ENCODE results near the gene CYLD.

CYLD gene

DNA sequence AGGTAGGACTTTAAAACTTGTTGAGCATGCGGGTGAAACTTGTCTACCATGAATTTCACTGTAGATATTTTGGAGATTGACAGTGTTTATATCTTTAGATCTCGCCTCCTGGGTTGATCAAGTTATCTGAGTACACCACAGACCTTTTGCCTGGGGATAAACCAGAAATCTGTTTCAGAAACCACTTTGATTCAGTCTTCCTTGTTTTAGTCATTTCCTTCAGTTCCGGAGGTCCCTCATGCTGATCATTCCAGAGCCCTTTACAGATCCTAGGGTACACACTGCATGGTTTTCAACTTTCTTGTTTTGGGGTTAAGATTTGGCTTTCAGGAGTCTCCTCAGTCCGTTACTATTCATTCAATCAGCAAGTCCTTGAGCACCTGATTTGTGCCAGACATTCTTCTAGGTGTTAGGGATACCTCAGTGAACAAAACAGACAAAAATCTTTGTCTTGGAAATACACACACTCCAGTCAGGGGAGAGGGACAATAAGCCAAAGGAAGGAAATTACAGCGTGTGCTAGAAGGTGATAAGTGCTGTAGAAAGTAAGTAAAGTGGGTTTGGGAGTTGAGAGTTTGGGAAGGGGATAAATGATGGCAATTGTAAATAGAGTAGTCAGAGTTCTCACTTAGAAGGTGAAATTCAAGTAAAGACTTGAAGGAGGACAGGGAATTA lies 36.3 kb upstream of the CYLD start:
- H3K27ac Mint-ChIP-seq = no peak overlapping the region
- H3K27me3 Mint-ChIP-seq (ENCODE audit: low read depth) = no peaks in the 10 kb centered on the region
- H3K36me3 Mint-ChIP-seq (ENCODE audit: low read depth) = peaks cover 57% of the 10 kb centered on the region
- H3K4me1 Mint-ChIP-seq (ENCODE audit: low read depth) = peaks cover 32% of the 10 kb centered on the region
- no peak overlapping the region for H3K4me3 Mint-ChIP-seq
- peaks cover 34% of the 10 kb centered on the region for H3K9me3 Mint-ChIP-seq

DNA sequence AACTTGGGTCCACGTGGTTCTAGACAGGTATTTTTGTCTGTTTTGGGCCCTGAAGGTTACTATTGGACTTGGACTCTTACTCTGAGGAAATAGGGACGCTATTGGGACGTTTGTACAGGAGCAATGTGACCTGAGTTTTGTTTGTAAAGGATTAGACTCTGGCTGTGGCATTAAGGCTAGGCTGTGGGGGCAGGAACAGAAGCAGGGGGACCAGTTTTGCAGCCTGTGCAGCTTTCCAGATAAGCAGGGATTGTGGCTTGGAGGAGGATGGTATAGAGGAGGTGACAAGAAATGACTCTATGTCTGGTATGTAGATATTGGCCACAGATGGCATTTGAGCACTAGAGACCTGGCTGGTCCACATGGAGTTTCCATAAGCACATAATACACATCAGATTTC lies 35.6 kb upstream of the CYLD start:
- no peak overlapping the region for H3K27ac Mint-ChIP-seq
- peaks cover 55% of the 10 kb centered on the region for H3K36me3 Mint-ChIP-seq (ENCODE audit: low read depth)
- H3K27me3 Mint-ChIP-seq (ENCODE audit: low read depth) = no peaks in the 10 kb centered on the region
- no peak overlapping the region for H3K4me3 Mint-ChIP-seq
- peaks cover 31% of the 10 kb centered on the region for H3K9me3 Mint-ChIP-seq
- H3K4me1 Mint-ChIP-seq (ENCODE audit: low read depth) = peaks cover 32% of the 10 kb centered on the region

DNA sequence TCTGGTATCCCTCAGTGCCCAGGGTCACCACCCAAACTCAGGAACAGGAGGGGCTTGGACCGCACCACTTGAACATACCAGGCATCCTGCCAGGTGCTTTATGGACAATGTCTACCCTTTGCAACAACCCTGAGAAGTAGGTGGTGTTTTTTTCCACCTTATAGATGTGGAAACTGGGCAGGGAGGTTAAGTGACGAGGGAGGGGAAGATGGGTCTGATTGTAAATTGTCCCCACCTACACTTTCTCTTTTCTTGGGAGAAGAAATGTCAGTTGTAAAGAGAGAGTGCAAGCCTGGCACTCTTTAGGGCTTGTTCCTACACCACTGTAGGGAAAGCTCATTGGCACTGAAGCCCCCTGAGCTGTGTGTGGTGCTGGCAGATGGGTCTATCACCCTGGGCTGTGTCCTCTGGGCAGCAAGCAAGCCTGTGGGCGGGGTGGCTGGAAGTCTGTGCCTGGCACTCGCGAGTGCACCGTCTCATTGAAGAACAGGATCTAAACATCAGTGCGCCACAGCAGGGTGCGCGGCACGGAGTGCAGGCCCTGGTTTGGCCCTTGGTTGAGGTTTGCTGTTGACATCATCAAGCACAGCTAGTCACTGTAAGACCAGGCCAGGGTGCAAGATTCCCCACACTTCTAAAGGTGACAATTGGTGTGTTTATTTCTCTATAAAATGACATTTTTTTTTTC lies 33.4 kb upstream of the CYLD start:
- Mint-ChIP-seq H3K4me3 (no peak overlapping the region), H3K9me3 (peaks cover 26% of the 10 kb centered on the region), H3K36me3 (ENCODE audit: low read depth) (peaks cover 44% of the 10 kb centered on the region), H3K4me1 (ENCODE audit: low read depth) (peaks cover 35% of the 10 kb centered on the region), H3K27me3 (ENCODE audit: low read depth) (no peaks in the 10 kb centered on the region), H3K27ac (peak overlapping the region; percentile 39)

DNA sequence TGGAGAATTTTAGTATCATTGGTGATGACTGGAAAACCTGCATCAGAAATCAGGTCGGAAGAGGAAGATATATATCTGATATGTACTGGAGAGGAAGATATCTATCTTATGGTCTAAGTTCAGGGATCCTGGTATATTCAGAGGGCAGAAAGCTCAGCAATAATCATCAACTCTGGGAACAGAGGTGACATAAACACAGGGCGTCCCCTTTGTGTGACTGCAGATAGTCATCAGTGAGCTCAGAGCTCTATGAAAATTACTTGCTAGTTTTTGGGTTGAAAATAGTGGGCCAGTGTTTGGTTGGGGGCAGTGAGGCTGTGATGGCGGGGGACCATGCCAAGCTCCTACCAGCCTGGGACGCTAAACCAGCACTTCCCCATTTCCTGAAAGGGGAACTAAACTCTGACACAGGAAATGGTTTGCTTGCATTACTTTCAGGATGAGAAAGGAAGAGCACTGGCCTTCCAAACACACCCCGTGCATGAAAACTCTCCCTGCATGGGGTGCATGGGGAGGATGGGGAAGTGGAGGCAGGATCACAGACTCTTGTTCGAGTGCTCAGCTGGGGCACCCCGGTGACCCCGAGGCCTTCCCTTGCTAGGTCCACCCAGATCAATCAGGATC lies 32.7 kb upstream of the CYLD start:
- Mint-ChIP-seq H3K27me3 (ENCODE audit: low read depth) (no peaks in the 10 kb centered on the region), H3K27ac (peak overlapping the region; percentile 23), H3K9me3 (peaks cover 19% of the 10 kb centered on the region), H3K36me3 (ENCODE audit: low read depth) (peaks cover 39% of the 10 kb centered on the region), H3K4me1 (ENCODE audit: low read depth) (peaks cover 35% of the 10 kb centered on the region), H3K4me3 (peak overlapping the region; percentile 22)

DNA sequence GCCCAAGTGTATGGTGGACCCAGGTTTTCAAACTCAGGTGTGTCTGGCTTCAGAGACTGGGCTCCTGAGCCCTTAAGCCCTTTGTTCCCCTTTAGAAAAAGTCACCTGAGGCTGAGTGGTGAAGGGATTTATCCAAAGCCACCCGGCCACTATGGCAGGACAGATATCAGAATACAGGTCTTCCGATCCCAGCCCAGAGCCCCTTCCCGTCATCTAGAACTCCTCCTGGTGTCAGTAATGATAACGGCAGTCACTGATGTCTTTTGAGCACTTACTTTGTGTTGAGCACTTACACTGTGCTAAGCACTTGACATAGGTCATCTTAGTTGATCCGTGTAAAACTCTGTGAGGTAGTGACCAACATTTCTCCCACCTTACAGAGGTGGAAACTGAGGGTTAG lies 31.9 kb upstream of the CYLD start:
- peaks cover 33% of the 10 kb centered on the region for H3K36me3 Mint-ChIP-seq (ENCODE audit: low read depth)
- H3K9me3 Mint-ChIP-seq = peaks cover 14% of the 10 kb centered on the region
- H3K4me3 Mint-ChIP-seq = no peak overlapping the region
- peaks cover 35% of the 10 kb centered on the region for H3K4me1 Mint-ChIP-seq (ENCODE audit: low read depth)
- H3K27ac Mint-ChIP-seq = no peak overlapping the region
- no peaks in the 10 kb centered on the region for H3K27me3 Mint-ChIP-seq (ENCODE audit: low read depth)

DNA sequence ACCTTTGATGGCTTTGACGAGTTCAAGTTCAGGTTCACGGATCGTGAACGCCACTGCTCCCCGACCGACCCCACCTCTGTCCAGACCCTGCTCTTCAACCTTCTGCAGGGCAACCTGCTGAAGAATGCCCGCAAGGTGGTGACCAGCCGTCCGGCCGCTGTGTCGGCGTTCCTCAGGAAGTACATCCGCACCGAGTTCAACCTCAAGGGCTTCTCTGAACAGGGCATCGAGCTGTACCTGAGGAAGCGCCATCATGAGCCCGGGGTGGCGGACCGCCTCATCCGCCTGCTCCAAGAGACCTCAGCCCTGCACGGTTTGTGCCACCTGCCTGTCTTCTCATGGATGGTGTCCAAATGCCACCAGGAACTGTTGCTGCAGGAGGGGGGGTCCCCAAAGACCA lies 30.8 kb upstream of the CYLD start:
- Mint-ChIP-seq H3K9me3 (peaks cover 4% of the 10 kb centered on the region), H3K27me3 (ENCODE audit: low read depth) (no peaks in the 10 kb centered on the region), H3K4me1 (ENCODE audit: low read depth) (peaks cover 31% of the 10 kb centered on the region), H3K36me3 (ENCODE audit: low read depth) (peaks cover 24% of the 10 kb centered on the region), H3K27ac (no peak overlapping the region), H3K4me3 (no peak overlapping the region)

DNA sequence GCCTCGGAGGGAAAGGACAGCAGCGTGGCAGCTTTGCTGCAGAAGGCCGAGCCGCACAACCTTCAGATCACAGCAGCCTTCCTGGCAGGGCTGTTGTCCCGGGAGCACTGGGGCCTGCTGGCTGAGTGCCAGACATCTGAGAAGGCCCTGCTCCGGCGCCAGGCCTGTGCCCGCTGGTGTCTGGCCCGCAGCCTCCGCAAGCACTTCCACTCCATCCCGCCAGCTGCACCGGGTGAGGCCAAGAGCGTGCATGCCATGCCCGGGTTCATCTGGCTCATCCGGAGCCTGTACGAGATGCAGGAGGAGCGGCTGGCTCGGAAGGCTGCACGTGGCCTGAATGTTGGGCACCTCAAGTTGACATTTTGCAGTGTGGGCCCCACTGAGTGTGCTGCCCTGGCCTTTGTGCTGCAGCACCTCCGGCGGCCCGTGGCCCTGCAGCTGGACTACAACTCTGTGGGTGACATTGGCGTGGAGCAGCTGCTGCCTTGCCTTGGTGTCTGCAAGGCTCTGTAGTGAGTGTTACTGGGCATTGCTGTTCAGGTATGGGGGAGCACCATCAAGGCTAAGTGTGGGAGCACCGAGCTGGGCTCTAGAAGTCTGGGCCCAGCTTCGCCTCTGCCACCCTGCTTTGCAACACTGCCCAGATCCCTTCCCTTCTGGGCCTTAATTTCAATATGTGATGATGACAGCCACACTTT lies 29.9 kb upstream of the CYLD start:
- Mint-ChIP-seq H3K4me3 (no peak overlapping the region), H3K36me3 (ENCODE audit: low read depth) (peaks cover 27% of the 10 kb centered on the region), H3K27ac (no peak overlapping the region), H3K4me1 (ENCODE audit: low read depth) (peaks cover 33% of the 10 kb centered on the region), H3K27me3 (ENCODE audit: low read depth) (no peaks in the 10 kb centered on the region), H3K9me3 (no peaks in the 10 kb centered on the region)

DNA sequence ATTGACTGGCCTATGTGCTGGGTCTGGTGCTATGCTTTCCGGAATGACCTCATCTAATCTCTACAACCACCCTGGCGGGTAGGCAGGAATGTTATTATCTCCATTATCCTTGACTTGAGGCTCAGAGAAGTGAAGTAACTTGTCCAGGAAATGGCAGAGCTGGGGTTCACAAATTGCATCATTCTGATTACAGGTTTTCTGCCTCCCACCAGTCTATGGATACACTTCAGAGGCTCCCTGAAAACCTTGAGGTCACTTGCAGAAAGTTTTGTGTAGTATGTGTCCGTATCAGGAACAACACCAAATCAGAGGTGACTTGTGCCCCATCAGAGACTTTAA lies 29.4 kb upstream of the CYLD start:
- Mint-ChIP-seq H3K9me3 (no peaks in the 10 kb centered on the region), H3K27ac (no peak overlapping the region)

DNA sequence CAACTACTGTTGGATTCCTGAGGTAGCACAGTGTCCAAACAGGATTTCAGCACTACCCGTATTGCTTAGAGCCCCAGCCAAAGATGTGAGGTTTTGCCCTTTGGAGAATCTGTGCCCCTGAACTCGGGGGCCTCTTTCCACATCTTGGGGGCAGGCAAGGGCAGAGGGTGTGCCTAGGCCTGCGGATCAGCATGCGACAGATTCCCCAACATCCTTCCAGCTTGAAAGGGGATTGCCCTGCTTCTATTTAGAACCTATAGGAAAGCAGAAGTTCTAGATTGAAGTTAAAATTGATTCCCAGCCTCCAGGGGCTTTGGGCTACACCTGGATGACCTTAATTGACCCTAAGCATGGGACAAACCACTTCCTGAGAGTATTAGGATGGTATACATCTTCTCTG lies 28.9 kb upstream of the CYLD start:
- peaks cover 35% of the 10 kb centered on the region for H3K4me1 Mint-ChIP-seq (ENCODE audit: low read depth)
- no peak overlapping the region for H3K4me3 Mint-ChIP-seq
- peaks cover 24% of the 10 kb centered on the region for H3K36me3 Mint-ChIP-seq (ENCODE audit: low read depth)
- H3K27ac Mint-ChIP-seq = no peak overlapping the region
- no peaks in the 10 kb centered on the region for H3K9me3 Mint-ChIP-seq
- no peaks in the 10 kb centered on the region for H3K27me3 Mint-ChIP-seq (ENCODE audit: low read depth)

More for the DNA sequence above, 29.4 kb upstream of the CYLD start:
- peaks cover 25% of the 10 kb centered on the region for H3K36me3 Mint-ChIP-seq (ENCODE audit: low read depth)
- H3K4me1 Mint-ChIP-seq (ENCODE audit: low read depth) = peaks cover 35% of the 10 kb centered on the region
- H3K27me3 Mint-ChIP-seq (ENCODE audit: low read depth) = no peaks in the 10 kb centered on the region
- H3K4me3 Mint-ChIP-seq = no peak overlapping the region

DNA sequence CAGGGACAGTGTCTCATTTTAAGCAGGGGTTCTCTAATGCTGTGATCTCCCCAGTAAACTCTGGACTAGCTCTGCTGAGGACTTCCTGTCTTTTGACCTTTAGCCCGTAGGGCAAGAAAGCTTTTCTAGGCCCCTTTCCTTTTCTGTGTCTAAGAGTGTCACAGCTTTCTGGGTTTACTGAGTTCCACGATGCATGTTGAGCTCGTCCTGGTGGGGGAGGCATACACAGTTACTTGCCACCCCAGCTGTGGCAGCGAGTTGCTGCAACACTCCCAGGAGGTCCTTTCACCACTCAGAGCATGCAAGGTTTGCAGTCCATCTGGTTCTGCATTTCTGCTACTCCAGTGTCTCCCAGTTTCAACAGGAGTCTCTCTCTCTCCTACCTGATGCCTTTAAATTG lies 24.8 kb upstream of the CYLD start:
- no peak overlapping the region for H3K27ac Mint-ChIP-seq
- no peaks in the 10 kb centered on the region for H3K27me3 Mint-ChIP-seq (ENCODE audit: low read depth)
- no peak overlapping the region for H3K4me3 Mint-ChIP-seq
- no peaks in the 10 kb centered on the region for H3K9me3 Mint-ChIP-seq
- H3K4me1 Mint-ChIP-seq (ENCODE audit: low read depth) = peaks cover 30% of the 10 kb centered on the region
- H3K36me3 Mint-ChIP-seq (ENCODE audit: low read depth) = peaks cover 20% of the 10 kb centered on the region

DNA sequence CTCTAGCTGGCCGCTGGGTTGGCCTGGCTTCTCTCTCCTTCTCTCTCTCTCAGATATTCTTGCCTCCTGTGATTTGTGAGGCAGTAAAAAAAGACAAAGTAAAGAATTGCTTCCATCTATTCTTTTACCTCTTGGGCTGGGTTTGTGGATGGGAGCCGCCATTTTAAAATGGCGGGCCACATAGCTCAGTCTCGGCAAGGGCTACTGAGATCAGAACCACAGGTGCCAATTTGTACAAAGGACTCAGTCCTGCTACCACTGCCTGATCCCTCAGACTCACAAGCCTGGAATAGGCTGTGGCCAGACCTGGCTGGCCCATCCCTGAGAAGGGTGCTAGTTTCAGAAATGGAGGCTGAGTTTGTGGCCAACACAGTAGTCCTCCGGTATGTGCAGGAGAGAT lies 24.4 kb upstream of the CYLD start:
- Mint-ChIP-seq H3K27me3 (ENCODE audit: low read depth) (no peaks in the 10 kb centered on the region), H3K9me3 (no peaks in the 10 kb centered on the region), H3K4me3 (no peak overlapping the region), H3K27ac (no peak overlapping the region), H3K4me1 (ENCODE audit: low read depth) (peaks cover 33% of the 10 kb centered on the region), H3K36me3 (ENCODE audit: low read depth) (peaks cover 23% of the 10 kb centered on the region)

DNA sequence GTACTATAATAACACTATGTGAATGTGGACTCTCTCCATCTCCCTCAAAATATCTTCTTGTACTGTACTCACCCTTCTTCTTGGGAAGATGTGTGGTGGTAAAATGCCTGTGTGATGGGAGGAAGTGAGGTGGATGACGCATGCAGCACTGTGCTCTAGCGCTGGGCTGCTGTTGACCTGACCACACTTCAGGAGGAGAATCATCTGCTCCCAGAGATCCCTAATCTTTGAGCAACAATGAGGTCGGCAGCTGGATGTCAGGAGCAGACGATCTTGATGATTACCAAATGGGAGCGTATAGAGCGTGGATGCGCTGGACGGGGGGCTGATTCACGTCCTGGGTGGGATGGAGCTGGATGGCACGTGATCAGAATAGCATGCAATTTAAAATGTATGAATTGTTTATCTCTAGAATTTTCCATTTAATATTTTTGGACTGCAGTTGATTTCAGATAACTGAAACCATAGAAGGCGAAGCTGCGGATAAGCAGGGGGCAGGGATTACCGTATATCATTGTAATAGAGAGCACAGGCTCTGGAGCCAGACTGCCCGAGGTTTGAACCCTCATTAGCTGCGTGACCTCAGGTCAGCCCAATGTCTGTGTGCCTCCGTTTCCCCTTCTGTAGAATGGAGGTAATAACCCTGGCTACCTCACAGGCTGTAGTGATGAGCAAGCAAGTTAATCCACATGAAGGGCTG lies 23.7 kb upstream of the CYLD start:
- Mint-ChIP-seq H3K9me3 (peaks cover 5% of the 10 kb centered on the region), H3K4me3 (no peak overlapping the region), H3K27me3 (ENCODE audit: low read depth) (no peaks in the 10 kb centered on the region), H3K36me3 (ENCODE audit: low read depth) (peaks cover 30% of the 10 kb centered on the region), H3K27ac (no peak overlapping the region), H3K4me1 (ENCODE audit: low read depth) (peaks cover 34% of the 10 kb centered on the region)

DNA sequence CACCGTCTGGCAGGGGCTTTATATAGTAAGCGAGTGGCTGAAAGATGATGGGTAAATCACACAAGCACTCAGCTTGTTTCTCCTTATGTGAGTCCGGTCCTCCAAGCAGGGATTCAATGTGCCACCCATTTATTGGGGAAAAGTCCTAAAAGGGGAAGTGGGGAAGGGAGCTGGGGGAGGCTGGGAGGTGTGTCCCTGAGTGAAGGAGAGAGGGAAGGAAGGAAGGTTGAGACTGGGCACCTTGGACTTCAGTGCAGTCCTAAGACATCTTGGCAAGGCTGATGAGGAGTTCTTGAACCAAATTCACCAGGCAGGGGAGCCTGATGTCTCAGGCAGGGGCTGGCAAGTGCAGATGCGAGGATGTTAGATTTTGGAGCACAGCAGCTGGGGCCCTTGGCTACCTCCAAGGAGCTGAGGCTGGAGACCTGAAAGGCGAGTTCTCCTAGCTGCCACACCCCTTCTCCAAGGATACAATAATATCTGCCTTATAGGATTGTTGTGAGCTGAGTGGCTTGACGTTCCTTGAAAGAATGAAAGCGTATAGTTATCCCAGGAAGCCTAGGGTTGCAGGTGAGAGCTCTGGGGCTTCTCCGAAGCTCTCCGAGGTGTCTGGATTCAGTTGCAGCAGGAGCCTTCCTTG lies 23.0 kb upstream of the CYLD start:
- no peaks in the 10 kb centered on the region for H3K27me3 Mint-ChIP-seq (ENCODE audit: low read depth)
- H3K27ac Mint-ChIP-seq = peak overlapping the region; percentile 19
- H3K9me3 Mint-ChIP-seq = peaks cover 12% of the 10 kb centered on the region
- no peak overlapping the region for H3K4me3 Mint-ChIP-seq
- peaks cover 37% of the 10 kb centered on the region for H3K36me3 Mint-ChIP-seq (ENCODE audit: low read depth)
- H3K4me1 Mint-ChIP-seq (ENCODE audit: low read depth) = peaks cover 32% of the 10 kb centered on the region

All from T-helper 1 cell treated with Interleukin-12 subunit alpha and Interleukin-12 subunit beta and Interleukin-4 antibody, amounts not matched to agents 30 μg/mL and 1 μg/mL, for 36 hours (primary cell).